Uterus (tissue), 4 donors: ENCODE measurements around the gene CERS1. TPM values are rescaled to one million over a fixed set of nuclear protein-coding genes. Genes with fewer than 3 reads are reported as not detected.

Source experiments
- DNase-seq, 2 donors: peaks; one replicate each; pipeline ENCODE4 v3.0.0-alpha.2; 2019 to 2020
- H3K27ac ChIP-seq, 2 donors: fragments of 200-600 bp; sonication (generic); 1 replicate in 1 of 2; 2 replicates in 1 of 2; pipeline ENCODE4 v1.5.1; 2016 to 2018
- H3K27me3 ChIP-seq, 2 donors: fragments of 200-600 bp; sonication (generic); one replicate each; pipeline ENCODE4 v1.5.1; 2018 to 2019; ENCODE audit warnings: control low read depth in 1 of 2
- H3K36me3 ChIP-seq, 2 donors: fragments of 200-600 bp; sonication (generic); one replicate each; pipeline ENCODE4 v1.5.1; 2019; ENCODE audit warnings: control low read depth in 1 of 2
- H3K4me1 ChIP-seq, 2 donors: fragments of 200-600 bp; sonication (generic); one replicate each; pipeline ENCODE4 v1.5.1; 2018 to 2019; ENCODE audit warnings: control low read depth in 1 of 2
- H3K4me3 ChIP-seq, 2 donors: fragments of 200-600 bp; sonication (generic); 1 replicate in 1 of 2; 2 replicates in 1 of 2; pipeline ENCODE4 v1.5.1; 2018 to 2019; ENCODE audit warnings: mild to moderate bottlenecking in 1 of 2
- H3K9me3 ChIP-seq, 2 donors: fragments of 200-600 bp; sonication (generic); one replicate each; pipeline ENCODE4 v1.5.1; 2019; ENCODE audit warnings: control low read depth in 1 of 2
- CTCF ChIP-seq, 4 experiments: fragments of 200-600 bp in 2 of 4; fragments of 450-650 bp in 2 of 4; sonication (generic) in 2 of 4; IDR thresholded peaks; one replicate each; pipeline ENCODE4 v1.5.1; 2016 to 2019; ENCODE audit warnings: antibody characterized with exemption in 4 of 4, mild to moderate bottlenecking in 2 of 4, moderate library complexity in 1 of 4
- POLR2A ChIP-seq, 2 donors: fragments of 450-650 bp; IDR thresholded peaks; one replicate each; pipeline ENCODE4 v1.6.1; 2016; ENCODE audit warnings: antibody characterized with exemption in 2 of 2, mild to moderate bottlenecking in 1 of 2, moderate library complexity in 1 of 2
- intact Hi-C: fragments of 100-400 bp; cut with DNase I; formaldehyde crosslinking; loops from one replicate; pipeline ENCODE4 v1.15.1; 2023; ENCODE audit warnings: low total_unique reads
- total RNA-seq, 4 donors: library from RNA; depleted of rRNA in 3 of 4; stranded (reverse); fragments of >200 nt in 3 of 4; gene quantifications; one replicate each; pipeline versions ENCODE4 v1.1.0 to v1.2.4, GENCODE V29; 2014 to 2023
- donor health status: DM: yes; HTN: yes; CAD: no.

CERS1 gene
- total RNA-seq, 4 donors from 2014 or later: 0.30 to 4.9 TPM; not detected in 2

GRCh38 chr19:18940769-18941627 is 45.0 kb upstream of the CERS1 start, which contains the start of gene HOMER3:
Gene HOMER3, minus strand, starts transcription at chr19:18941217. Its CDS starts 2,235 bp downstream, at chr19:18938982.
- Histone ChIP-seq H3K4me1 (peaks cover 0 to 7% of the 10 kb centered on the region in 2 donors), H3K9me3 (no peaks in the 10 kb centered on the region), H3K4me3 (peak within 1 kb of the TSS; percentile 75 to 79), H3K27me3 (no peaks in the 10 kb centered on the region), H3K36me3 (no peaks in the 10 kb centered on the region), H3K27ac (peak within 1 kb of the TSS; percentile 73 to 76)
- TF ChIP-seq POLR2A (IDR thresholded peaks at IDR 0.05) (peak in 1 of 2 donors; percentile 24), CTCF (IDR thresholded peaks at IDR 0.05) (peak in 3 of 4 experiments; percentile 57 to 65 (median 62))
- peak; percentile 74 to 83 for DNase-seq
- intact Hi-C loops: no loop called here

GRCh38 chr19:18939922-18940768 is 44.2 kb upstream of the CERS1 start:
- Histone ChIP-seq H3K4me1 (peaks cover 0 to 7% of the 10 kb centered on the region in 2 donors), H3K27me3 (no peaks in the 10 kb centered on the region), H3K27ac (peak overlapping the region; percentile 73 to 76), H3K36me3 (no peaks in the 10 kb centered on the region), H3K9me3 (no peaks in the 10 kb centered on the region), H3K4me3 (peak overlapping the region; percentile 75 to 79)
- no peak for TF ChIP-seq CTCF (IDR thresholded peaks at IDR 0.05)
- no peak for TF ChIP-seq POLR2A (IDR thresholded peaks at IDR 0.05)
- DNase-seq: peak; percentile 55 to 63
- intact Hi-C loops: no loop called here

- Histone ChIP-seq H3K4me1 (peaks cover 0 to 7% of the 10 kb centered on the region in 2 donors), H3K4me3 (no peak overlapping the region)
Measured at GRCh38 chr19:18939163-18939562, 43.2 kb upstream of the CERS1 start.

GRCh38 chr19:18933297-18933696 is 37.3 kb upstream of the CERS1 start:
- DNase-seq: no peak
- Histone ChIP-seq H3K27me3 (no peaks in the 10 kb centered on the region), H3K36me3 (no peaks in the 10 kb centered on the region), H3K9me3 (no peaks in the 10 kb centered on the region), H3K27ac (no peak overlapping the region), H3K4me3 (no peak overlapping the region), H3K4me1 (no peaks in the 10 kb centered on the region)
- TF ChIP-seq CTCF (IDR thresholded peaks at IDR 0.05): no peak
- TF ChIP-seq POLR2A (IDR thresholded peaks at IDR 0.05): no peak
- intact Hi-C loops: no loop called here

More at GRCh38 chr19:18939163-18939562, 43.2 kb upstream of the CERS1 start:
- DNase-seq: no peak
- no peak for TF ChIP-seq POLR2A (IDR thresholded peaks at IDR 0.05)
- no peak for TF ChIP-seq CTCF (IDR thresholded peaks at IDR 0.05)
- Histone ChIP-seq H3K36me3 (no peaks in the 10 kb centered on the region), H3K9me3 (no peaks in the 10 kb centered on the region), H3K27me3 (no peaks in the 10 kb centered on the region), H3K27ac (no peak overlapping the region)
- intact Hi-C loops: no loop called here
